DMS153 (cell line): ENCODE data around the gene OCEL1.
A peak's percentile ranks its signal among the peaks of the same experiment; 100 is the strongest.

ENCODE experiments used
- DNase-seq: peaks from one replicate; lab custom pipeline; 2025; lab: John Stamatoyannopoulos, UW

OCEL1 gene

DNA sequence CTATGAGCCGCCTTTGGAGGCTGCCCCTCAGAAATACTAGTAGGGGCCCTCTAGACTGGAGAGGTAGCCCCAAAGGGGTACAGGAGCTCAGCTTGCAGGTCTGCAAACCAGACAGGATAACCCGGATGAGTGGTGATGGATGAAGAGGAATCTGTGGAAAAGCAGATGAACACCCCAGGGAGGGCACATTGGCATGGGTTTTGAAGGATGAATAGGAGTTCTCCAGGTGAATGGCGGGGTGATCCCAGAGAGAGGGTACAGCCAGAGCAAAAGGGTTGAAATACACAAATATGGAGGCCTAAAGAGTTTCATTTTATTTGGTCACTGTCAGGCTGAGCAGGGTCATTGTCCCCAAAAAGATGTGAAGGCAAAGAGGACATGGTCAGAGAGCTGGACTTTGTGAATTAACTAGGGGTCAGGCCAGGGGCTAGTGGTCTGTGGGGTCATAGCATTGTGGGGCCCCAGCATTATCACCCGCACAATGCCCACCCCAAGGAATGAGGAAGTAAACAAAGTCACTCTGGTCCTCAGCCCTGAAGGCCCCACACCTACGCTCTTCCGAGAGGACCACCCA is 14.9 kb downstream of the OCEL1 start:
- no peak for DNase-seq

DNA sequence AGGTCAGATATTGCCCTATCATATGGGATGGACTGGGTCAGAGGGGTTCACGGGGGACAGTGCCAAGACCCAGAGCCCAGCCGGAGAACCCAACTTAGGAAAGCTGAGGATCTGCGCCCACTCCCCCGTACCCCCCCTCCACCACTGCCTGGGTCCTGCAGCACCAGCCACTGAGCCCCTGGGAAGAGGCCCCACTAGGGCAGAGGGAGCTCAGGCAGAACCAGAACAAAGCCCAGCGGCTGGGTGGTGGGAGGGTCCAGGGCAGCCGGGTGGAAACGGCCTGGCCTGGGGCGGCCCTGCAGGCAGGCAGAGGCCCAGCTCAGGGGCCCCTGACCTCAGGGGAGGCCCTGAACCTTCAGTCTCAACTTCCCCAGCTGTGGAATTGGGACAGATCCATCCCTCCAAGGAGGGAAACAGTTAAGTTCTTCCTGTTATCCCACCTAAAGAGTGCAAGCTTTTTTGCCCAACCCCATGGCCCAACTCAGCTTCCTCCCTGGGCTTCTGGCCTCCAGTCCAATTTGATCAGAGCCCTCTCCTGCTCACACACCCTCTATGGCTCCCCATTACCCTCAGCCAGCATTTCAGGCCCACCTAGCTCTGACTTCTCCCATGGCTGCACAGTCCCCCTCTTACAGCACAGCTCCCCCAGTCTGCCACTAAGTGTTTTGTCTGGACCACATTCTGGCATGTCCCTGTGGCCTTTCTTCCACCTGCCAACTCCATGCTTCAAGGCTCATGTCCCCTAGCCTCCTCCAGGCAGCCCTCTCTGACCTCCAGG is 16.6 kb downstream of the OCEL1 start:
- DNase-seq: no peak

DNA sequence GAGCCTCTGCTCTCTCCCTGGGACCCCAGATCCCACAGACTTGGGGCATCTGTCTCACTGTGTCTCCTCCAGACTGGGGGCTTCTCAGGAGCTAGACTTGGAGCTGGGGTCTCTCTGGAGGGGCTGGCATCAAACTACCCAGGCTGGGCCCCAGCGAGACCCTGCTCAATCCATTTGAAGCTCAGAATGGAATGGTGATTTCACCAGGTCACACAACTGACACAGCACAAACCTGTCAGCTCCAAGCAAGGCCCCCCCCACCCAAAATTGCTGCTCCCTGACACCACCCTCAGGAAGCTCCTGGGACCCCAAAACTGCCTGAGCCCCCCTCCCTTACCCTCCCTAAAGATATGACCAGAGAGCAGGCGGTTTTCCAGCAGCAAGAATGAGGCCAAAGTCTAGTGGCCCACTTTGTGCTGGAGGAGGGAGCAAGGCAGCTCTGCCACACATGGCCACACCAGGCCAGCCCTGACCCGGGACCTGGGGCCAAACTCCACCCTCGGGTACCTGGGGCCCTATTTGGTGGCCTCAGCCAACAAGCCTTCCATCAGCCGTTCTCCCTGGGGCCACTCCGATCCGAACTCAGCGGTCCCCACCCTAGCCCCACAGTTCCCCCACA is 17.3 kb downstream of the OCEL1 start:
- DNase-seq: no peak

DNA sequence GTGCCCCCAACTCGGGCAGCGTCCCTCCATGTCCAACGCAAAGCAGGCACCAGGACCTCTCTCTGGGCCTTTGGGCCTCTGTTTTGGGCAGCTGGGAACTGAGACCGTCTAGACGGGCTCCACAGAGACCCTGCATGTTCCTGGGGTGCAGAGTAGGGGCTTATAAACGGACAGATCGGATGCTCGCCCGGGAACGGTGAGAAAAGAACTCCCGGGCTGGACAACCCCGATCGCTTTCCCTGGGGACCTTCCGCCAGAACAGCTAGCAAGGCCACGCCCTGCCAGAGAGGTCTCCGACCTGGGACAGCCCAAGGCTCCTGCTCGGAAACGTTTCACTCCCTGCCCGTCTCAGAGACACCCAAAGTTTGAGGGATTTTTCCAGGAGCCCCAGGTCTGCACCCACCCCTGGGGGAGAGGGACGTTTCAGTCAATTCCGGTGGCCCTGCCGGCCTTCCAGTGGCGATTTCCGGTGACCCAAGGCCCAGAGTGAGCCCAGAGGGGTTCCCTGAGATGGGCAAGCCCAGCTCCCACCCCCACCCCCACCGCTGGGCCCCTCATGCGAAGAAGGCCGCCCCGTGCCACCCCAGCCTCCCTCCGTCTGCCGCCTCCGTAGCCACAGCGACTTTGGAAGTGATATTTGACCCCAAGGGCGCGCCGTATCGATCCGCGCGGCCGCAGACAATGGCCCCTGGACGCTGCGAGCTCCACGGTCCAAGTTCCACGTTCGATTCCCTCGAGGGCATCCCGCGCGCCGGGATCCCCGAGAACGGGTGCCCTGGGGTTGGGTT is 18.0 kb downstream of the OCEL1 start:
- DNase-seq: no peak

DNA sequence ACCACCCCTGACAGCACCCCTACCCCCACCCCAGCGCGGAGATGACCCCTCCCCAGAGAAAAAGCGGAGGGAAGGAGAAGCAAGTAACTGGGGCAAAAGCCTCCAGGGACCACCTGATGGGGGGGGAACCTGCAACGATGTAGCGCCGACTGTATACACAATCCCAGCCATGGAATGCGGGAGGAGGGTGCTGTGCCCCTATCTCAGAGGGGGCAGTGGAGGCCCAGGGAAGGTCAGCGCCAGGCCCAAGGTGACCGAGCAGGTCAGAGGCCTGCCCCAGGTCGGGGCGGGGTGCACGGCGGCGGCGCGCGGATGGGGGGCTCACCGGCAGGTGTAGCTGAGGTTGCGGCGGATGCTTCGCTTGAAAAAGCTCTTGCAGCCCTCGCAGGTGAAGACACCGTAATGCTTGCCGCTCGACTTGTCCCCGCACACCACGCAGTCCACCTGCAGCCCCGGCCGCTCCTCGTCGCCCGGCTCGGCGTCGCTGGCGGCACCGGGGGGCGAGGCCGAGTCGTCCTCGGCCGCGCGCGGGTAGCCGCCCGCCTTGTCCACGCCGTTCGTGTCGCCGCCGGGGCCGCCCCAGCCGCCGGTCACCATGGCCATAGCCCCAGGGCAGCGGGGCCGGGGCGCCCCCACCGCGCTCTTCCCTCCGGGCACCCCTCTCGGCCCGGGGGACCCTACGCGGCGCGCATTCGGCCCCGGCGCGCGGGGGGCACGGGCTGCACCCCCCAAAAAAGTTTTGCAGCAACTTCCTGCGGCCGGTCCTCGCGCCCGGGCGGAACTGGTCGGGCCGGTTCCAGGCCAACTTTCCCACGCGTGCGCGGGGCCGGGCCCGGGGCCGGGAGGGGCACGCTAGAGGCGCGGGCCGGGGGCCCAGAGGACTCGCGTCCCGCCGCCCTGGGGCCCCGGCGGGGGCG is 18.9 kb downstream of the OCEL1 start:
- no peak for DNase-seq

DNA sequence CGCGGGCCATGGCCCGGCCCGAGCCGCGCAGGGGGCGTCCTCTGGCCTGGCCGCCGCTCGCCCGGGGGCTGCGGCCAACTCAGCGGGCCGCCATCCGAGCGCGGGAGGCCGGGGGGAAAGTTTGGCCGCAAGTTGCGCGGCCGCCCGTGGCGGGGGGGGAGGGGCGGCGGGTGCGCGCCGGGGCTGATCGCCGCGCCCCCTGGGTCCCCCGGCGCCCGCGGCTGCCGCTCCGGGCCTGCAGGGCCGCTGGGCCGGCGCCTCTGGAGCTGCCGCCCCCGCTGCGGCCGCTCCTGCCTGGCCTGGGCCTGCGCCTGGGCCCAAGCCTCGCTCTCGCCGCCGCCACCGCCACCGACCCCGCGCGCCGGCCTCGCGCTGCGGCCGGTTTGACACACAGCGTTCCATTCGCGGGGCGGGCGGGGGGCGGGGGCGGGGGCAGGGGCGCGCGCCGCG is 19.5 kb downstream of the OCEL1 start, which contains the start of gene NR2F6:
NR2F6 (minus strand) TSS at position 385 of the 450 bp plus-strand sequence. CDS start 699 bp downstream, outside the sequence.
- no peak for DNase-seq

DNA sequence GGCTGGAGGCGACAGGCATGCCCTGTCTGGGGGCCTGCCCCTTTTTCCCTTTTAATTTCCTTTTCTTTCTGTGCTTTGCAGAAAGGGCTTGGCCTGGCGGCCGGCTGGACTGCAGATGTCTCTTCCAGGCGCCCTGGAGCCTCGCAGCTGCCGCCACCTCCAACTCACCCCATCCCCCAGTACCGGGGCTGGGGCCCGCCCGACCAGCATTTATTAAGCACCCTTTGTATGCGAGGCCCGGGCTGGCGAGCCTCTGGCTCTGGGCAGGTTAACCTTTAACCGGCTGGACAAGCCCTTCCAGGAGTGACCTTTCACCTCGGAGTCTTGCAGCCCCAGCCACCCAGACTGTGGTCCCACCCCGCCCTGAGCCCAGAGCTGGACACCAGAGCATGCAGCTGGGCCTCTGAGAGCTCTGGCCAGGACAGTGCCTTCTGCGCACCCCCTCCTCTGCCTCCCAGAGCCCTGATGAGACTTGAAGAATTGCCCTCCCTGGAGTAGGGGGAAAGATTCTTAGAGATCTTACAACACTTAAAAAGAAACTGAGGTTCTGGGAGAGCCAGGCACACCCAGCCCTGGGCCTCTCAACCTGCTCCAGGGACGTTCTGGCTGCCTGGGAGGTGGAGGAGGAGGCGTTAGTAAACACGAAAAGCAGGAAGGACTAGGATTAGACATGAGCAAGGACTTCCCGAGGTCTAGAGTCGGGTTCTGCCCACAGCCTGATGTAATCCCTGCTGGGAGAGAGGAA is 20.8 kb downstream of the OCEL1 start:
- no peak for DNase-seq

DNA sequence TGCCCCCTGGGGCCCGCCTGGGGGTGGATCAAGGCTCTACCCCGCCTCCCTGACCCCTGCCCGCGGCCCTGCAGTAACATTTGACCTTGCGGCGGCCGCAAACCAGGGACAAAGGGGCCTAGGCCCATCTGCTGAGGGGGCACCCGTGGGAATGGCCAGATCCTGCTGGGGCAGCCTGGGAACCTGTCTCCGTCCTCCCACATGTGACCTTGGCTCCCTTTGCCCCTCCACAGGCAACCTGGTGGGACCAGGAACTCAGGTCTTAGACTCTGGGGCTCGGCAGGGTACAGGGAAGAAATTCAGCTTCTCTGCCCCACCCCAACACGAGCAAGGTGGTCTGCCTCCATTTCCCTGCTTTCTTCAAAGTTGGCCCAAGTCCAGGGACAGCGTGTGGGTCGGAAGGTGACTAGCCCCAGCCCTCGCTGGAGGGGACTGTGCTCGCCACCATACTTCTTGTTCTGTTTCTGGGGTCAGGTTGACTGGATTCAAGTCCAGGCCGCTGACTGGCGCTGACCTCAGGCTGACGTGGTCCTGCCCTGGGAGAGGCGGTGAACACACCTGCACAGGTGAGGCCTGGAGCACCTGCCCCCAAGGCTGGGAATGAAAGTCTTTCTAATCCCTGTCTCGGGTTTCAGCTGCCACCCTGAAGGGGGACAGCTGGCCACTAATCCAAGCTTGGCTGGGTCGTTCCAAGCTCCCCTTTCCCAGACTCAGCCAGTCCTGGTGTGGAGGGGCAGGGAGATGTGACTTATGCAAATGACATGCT is 22.2 kb downstream of the OCEL1 start:
- DNase-seq: no peak

DNA sequence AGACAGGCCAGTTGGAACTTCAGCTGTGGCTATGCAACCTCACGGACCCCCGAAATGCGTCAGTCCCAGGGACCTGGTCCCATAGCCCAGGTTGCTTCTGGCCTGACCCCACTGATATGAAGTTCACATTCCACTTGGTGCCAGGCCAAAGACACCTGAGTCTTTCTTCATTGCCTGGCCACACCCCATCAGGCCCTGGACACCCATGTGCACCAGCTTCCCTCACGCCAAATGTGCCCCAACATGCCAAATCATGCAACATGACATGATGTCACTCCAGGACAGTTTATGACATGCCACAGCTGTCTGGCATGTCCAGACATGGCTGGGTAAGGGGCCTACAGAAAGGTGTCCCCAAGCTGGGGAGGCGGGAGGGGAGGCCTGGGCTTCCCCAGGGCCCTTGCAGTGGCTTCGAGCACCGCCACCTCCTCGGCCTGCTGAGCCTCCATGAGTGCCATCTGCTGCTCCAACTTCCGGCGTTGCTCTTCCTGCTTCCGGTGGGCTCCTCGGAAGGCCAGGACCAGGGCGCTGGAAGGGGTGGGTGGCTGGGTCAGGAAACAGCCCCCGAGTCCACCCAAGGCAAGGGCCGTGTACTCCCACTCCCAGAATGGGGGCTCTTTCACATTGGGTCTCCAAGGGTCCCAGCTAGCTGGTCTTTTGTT is 24.0 kb downstream of the OCEL1 start:
- DNase-seq: no peak

DNA sequence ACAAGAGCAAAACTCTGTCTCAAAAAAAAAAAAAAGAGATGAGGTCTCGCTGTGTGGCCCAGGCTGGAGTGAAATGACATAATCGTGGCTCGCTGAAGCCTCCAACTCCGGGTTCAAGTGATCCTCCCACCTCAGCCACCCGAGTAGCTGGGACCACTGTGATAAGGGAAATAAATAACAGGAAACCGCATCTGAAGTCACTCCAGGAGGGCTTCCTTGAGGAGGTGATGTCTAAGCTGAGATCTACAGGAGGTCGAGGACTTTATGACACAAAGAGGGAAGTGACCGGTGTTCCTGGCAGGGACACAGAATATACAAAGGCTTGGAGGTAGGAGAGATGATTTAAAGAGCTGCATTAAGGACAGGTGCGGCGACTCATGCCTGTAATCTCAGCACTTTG is 28.6 kb downstream of the OCEL1 start:
- DNase-seq: no peak

DNA sequence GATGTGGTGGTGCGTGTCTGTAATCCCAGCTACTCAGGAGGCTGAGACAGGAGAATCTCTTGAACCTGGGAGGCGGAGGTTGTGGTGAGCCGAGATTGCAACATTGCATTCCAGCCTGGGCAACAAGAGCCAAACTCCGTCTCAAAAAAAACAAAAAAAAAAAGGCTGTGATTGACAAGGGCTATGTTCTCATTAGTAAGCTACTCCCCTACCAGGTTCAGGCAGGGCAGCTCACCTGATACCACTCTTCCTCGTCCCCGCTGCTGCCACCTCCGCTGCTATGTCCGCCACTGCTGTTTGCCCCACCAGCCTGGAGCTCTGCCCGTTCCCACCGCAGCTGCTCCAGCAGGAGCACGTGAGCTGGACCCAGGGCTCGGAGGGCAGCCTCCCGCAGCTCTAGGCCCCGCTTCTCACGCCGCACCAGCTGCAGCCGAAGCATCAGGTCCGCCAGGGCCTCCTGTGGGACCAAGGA is 29.2 kb downstream of the OCEL1 start:
- no peak for DNase-seq

DNA sequence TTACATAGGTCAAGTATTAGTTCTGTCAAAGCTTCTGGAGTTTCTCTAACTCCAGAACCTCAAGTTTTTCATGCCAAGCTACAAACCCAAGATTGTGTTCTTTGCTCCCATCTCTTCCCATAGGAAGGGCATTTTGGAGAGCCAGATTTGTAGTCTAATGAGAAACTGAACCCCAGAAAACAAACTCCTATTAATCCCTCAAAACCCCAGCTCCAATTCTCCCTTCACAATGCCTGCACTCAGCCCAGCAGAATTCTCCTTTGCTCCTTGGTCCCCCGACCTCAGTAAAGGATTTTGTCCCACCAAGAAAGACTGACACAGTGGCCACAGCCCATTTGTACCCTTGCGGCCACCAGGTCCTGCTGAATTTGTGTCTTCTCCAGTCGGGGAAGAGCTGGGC is 30.1 kb downstream of the OCEL1 start:
- no peak for DNase-seq

DNA sequence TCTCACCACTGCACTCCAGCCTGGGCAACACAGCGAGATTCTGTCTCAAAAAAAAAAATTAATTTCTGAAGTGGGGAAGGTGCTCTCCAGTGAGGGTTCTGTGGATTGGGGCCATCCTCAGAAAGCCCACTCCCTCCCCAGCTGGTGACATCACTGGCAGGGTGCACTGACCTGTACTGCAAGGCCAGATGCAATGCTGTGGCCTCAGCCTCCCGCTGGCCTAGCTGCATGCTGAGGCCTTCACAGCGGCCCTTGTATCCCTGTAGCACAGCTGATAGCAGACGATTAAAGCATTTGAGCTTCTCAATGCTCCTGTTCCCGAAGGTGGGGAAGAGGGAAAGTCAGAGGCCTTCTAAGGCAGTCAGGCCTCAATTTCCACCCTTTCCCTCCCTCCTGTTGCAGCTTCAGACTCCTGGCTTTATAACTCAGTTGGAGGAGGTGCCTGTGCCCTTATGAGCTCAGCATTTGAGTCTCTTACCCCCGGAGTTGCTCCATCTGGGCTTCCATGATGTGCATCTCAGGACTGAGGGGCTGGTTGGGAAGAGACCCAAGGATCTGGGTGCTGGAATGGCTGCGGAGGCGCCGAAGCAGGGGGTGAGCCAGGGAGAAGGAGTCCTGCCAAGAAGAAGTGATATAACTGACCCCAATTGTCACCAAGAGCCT is 33.2 kb downstream of the OCEL1 start:
- no peak for DNase-seq

DNA sequence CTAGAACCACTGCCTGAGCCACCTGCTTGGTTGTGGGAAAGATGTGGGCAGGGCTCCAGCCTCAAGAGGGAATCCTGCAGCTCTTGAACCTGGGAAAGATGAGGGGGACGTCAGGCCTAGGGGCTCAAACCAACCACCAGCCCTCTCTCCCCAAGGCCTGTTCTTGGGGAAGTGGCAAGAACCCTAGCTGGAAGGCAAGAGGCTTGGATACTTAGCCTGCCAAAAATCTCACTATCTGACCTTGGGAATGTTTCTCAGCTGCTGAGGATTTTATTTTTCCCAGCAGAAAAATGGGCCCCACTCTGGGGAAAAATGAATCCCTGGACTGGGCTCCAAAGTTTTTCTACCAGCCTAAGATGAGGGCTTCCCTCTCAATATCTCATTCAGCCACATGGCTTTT is 33.9 kb downstream of the OCEL1 start:
- no peak for DNase-seq

DNA sequence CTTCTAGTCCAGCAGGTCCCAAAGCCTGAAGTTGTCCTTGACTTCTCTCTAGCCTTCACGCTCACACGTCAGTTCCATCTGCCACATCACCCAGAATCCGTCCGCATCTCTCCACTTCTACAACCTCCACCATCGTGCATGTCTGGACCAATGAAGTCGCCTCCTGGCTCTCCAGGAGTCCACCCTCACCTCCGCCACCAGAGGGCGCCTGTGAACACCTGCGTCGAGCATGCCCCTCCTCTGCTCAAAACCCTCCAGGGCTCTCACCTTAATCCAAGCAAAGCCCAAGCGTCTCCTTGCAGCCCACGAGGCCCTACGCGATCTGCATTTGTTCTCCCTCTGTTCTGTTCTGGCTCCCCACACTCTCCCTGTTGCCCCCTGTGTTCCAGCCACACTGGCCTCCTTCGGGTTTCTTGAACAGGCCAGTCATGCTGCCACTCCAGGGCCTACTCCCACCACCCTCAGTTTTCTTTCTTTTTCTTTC is 34.9 kb downstream of the OCEL1 start:
- peak; percentile 82 for DNase-seq

DNA sequence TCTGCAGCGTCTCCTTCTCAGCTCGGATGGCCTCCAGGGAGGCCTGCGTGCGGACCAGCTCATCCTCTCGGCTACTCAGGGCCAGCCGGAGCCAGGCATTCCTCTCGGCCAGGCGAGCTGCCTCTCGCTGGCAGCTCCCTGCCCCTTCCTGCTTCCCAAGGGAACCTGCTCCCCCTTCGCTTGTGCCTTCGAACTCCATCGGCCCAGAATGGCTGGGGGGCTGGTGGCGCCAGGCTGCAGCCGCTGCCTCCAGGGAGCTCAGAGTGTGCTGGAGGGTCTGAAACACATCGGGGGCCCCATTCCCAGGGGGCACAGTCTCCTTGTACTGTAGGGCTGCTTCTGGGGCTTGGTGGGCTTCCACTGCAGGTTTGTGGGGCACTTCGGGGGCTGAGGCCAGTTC is 36.5 kb downstream of the OCEL1 start:
- no peak for DNase-seq

DNA sequence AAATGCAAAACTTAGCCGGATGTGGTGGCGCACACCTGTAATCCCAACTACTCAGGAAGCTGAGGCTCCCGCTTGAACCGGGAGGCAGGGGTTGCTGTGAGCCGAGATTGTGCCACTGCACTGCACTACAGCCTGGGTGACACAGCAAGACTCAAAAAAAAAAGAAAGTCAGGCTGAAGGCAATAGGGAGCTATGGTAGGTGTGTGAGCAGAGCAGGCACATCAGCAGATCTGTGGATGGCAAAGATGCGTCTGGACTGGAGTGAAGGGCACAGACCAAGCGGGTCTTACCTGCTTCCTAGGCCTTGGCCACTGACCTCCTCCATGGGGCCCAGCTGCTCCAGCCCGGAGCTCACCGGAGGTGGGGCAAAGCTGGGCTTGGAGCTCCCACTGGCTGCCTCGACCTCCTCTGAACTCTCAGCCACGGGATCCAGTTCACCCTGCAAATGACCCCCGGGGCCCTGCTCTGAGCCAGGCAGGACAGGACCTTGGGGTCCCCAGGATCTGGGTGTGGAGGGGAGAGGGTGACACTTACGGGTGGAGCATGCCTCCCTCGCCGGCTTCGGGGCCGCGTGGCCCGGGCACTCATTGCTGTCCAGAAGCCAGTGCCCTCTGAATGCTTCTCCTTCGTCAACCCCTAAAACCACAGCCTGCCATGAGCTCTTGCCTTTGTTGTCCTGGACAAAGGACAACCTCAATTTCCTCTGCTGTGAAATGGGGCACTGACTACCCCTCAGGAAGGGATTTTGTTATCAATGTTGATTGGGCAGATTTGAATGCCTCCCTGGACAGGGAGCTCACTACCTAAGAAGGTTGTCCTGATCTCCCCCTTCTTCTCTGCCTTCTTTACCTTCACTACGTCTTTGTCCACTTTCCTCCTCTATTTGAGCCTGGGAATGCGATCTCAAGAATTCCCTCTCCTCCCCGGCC is 38.0 kb downstream of the OCEL1 start:
- DNase-seq: no peak

DNA sequence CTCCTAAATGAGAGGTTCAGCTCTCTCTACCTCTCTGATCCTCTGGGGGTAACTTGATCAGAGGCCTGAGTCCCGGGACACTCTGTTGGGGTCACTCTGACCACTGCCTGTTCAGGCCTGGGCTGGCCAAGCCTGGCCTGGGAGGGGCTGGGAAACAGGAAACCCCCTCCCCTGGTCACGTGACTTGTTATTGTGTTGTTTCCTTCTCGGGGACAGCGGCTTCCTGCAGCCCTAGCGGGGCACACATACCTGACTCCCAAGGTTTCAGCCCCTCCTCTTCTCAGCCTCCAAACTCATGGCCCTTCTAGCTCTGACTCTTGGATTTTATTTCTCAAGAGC is 38.6 kb downstream of the OCEL1 start, which contains the start of gene USHBP1:
USHBP1 (minus strand) TSS at position 105 of the 339 bp plus-strand sequence. CDS start 446 bp downstream, outside the sequence.
- DNase-seq: no peak
